Activated T-cell treated with anti-CD3 and anti-CD28 coated beads, Interleukin-2, amount 50 U/mL, for 1 hour (primary cell): ENCODE results near the gene FFAR4.

Experiments used
- DNase-seq: peaks from one replicate; pipeline ENCODE4 v3.0.0-alpha.2; 2020

Gene FFAR4

GRCh38 chr10:93601146-93601773 lies 34.8 kb downstream of the FFAR4 start, which contains the start of gene RBP4:
Gene RBP4, minus strand, starts transcription at chr10:93601235. Its CDS starts 207 bp downstream, at chr10:93601028.
- DNase-seq: no peak

GRCh38 chr10:93601774-93602162 lies 35.3 kb downstream of the FFAR4 start:
- DNase-seq: no peak

GRCh38 chr10:93603023-93603422 lies 36.6 kb downstream of the FFAR4 start:
- no peak for DNase-seq

- no peak for DNase-seq
Observed at GRCh38 chr10:93604146-93604545, 37.7 kb downstream of the FFAR4 start.

- DNase-seq: no peak
Observed at GRCh38 chr10:93608421-93608820, 42.0 kb downstream of the FFAR4 start.

- DNase-seq: no peak
Observed at GRCh38 chr10:93612311-93612710, 45.8 kb downstream of the FFAR4 start, which contains the start of gene PDE6C. Gene PDE6C, plus strand, starts transcription at chr10:93612537. Its CDS starts 189 bp downstream, at chr10:93612726.

- no peak for DNase-seq
Observed at GRCh38 chr10:93613126-93613525, 46.7 kb downstream of the FFAR4 start.

- no peak for DNase-seq
Observed at GRCh38 chr10:93614101-93614825, 47.8 kb downstream of the FFAR4 start.

- no peak for DNase-seq
Observed at GRCh38 chr10:93615576-93616235, 49.2 kb downstream of the FFAR4 start.

- DNase-seq: no peak
Observed at GRCh38 chr10:93620925-93621324, 54.5 kb downstream of the FFAR4 start.

- no peak for DNase-seq
Observed at GRCh38 chr10:93622942-93623341, 56.5 kb downstream of the FFAR4 start.

- no peak for DNase-seq
Observed at GRCh38 chr10:93628858-93629257, 62.4 kb downstream of the FFAR4 start.

- DNase-seq: no peak
Observed at GRCh38 chr10:93629647-93630305, 63.3 kb downstream of the FFAR4 start.

GRCh38 chr10:93630625-93631557 lies 64.4 kb downstream of the FFAR4 start:
- DNase-seq: no peak
